Measurements from ENCODE around the gene PSMB5.

The PSMB5 gene

DNA sequence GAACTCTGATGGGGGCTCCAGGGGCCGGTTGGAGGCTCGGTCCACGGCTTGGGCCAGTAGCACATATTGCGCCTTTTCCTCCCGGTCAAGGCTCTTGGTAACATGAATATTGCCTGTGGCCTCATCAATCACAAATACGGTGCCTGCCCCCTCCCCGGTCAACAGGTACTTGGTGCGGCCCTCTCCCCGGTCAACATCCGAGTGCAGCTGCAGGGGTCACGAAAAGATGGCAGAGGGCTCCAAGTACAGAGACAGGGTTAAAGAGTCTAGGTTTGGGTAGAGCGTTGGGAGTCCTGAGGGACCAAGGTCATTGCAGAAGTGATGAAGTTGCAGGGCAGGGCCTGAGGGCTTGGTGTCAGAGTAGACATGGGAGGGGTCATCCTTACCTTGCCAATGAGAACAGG lies 20.4 kb upstream of the PSMB5 start:
- DNase-seq (ENCODE audit: low spot score): no peak
- in situ Hi-C loops (cut with MboI; ENCODE audit: low sequenced_read_pairs, unreplicated experiment): no loop called here
- TF ChIP-seq, protein P1, sequence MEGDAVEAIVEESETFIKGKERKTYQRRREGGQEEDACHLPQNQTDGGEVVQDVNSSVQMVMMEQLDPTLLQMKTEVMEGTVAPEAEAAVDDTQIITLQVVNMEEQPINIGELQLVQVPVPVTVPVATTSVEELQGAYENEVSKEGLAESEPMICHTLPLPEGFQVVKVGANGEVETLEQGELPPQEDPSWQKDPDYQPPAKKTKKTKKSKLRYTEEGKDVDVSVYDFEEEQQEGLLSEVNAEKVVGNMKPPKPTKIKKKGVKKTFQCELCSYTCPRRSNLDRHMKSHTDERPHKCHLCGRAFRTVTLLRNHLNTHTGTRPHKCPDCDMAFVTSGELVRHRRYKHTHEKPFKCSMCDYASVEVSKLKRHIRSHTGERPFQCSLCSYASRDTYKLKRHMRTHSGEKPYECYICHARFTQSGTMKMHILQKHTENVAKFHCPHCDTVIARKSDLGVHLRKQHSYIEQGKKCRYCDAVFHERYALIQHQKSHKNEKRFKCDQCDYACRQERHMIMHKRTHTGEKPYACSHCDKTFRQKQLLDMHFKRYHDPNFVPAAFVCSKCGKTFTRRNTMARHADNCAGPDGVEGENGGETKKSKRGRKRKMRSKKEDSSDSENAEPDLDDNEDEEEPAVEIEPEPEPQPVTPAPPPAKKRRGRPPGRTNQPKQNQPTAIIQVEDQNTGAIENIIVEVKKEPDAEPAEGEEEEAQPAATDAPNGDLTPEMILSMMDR (IDR thresholded peaks at IDR 0.05; ENCODE audit: borderline replicate concordance, control extremely low read depth, extremely low read depth, insufficient read depth, missing control alignments): no peak

DNA sequence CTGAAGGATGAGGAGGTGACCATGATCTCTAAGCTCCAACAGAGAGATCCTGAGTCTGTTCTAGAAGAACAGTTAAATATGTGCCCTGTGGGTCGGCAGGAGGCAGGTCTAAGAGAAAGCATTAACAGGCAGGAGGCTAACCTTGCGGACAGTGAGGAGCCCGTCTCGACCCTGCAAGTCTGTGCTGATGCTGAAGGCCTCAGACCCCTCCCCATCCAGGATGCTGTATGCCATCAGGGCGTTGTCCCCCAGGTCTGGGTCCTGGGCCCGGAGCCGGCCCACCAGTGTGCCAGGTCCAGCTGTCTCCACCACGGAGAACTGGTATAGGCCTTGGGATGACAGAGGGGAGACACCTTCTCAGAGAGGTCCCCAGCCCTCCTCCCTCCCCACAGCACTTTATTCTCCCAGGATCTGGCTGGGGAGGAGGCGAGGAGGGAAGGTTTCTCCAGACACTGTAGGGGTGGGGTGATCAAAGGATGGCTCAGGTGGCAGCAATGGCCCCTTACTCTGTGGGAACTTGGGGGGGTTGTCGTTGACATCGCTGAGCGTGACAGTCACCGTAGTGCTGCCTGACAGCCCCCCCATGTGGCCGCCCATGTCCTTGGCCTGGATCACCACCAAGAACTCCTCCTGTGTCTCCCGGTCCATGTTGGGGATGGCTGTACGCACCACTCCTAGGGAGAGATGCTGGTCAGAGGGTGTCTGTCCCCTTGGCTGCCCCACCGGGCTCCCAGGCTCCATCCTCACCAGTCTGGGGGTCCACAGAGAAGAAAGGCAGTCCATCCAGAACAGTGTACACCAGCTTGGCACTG lies 19.5 kb upstream of the PSMB5 start:
- in situ Hi-C loops (cut with MboI; ENCODE audit: low sequenced_read_pairs, unreplicated experiment): loop anchor here (5.0 kb wide), 1 partner anchor 67 kb away; no protein-coding TSS in a partner anchor
- DNase-seq (ENCODE audit: low spot score): peak; percentile 67

DNA sequence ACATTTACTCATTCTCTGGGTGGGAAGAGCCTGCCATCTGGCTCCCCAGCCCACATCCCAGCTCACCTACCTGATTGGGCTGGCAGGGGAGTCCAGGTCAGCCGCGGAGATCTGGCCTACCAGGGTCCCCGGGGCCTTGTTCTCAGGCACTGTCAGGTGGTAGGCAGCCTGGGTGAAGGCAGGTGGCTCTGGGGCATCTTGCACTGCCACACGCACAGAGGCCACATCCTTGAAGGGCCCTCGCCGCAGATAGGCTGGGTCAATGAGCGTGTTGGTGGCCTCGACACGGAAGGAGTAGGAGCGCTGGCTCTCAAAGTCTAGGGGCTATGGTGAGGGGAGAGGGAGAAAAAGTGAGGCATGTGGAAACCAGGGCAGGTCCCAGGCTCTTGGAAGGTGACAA lies 18.7 kb upstream of the PSMB5 start:
- DNase-seq (ENCODE audit: low spot score): no peak
- TF ChIP-seq, protein P1 (IDR thresholded peaks at IDR 0.05; ENCODE audit: borderline replicate concordance, control extremely low read depth, extremely low read depth, insufficient read depth, missing control alignments): no peak
- in situ Hi-C loops (cut with MboI; ENCODE audit: low sequenced_read_pairs, unreplicated experiment): loop anchor here (5.0 kb wide), 1 partner anchor 66 kb away; no protein-coding TSS in a partner anchor

More for the DNA sequence above, 19.5 kb upstream of the PSMB5 start:
- TF ChIP-seq, protein P1 (IDR thresholded peaks at IDR 0.05; ENCODE audit: borderline replicate concordance, control extremely low read depth, extremely low read depth, insufficient read depth, missing control alignments): peak; percentile 32

DNA sequence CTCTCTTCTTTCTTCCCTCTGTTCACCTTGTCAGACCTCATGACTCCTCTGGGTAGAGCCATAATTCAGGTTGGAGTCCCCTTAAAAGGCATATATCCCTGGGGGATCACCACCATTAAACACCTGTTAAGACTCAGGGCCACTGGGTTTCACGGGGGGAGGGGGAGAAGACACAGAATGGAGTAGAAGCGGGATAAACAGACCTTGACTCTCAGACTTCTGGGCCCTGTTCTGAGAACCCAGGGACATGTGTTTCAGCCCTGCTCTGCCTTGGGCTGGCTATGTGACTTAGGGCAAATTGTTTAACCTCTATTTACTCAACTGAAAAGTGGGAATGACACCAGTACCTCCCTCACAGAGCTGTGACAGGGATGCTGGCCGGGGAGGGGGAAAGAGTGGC lies 18.0 kb upstream of the PSMB5 start:
- DNase-seq (ENCODE audit: low spot score): no peak
- in situ Hi-C loops (cut with MboI; ENCODE audit: low sequenced_read_pairs, unreplicated experiment): loop anchor here (5.0 kb wide), 1 partner anchor 65 kb away; no protein-coding TSS in a partner anchor
- TF ChIP-seq, protein P1 (IDR thresholded peaks at IDR 0.05; ENCODE audit: borderline replicate concordance, control extremely low read depth, extremely low read depth, insufficient read depth, missing control alignments): no peak

DNA sequence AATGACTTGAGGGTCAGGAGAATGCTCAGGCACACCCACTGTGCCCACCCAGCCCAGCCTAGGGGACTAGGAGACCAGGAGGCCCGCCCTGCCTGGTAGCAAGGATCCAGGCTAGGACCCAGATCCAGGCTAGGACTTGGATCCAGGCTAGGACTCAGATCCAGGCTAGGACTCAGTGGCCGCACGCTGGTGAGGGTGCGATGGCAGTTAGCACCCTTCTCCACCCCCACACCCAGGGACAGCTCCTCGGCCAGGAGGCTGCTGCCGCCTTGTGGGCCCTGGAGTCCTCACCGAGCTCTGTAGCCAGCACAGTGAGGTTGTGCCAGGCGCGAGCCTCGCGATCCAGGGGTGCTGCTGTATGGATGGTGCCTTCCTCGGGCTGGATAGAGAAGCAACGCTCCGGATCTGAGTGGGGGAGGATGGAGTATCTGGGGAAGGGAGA lies 17.5 kb upstream of the PSMB5 start:
- in situ Hi-C loops (cut with MboI; ENCODE audit: low sequenced_read_pairs, unreplicated experiment): loop anchor here (5.0 kb wide), 1 partner anchor 65 kb away; no protein-coding TSS in a partner anchor
- no peak for DNase-seq (ENCODE audit: low spot score)

More for the DNA sequence above, 17.5 kb upstream of the PSMB5 start:
- TF ChIP-seq, protein P1 (IDR thresholded peaks at IDR 0.05; ENCODE audit: borderline replicate concordance, control extremely low read depth, extremely low read depth, insufficient read depth, missing control alignments): no peak

Measured in GM13976 (cell line).